Heart left ventricle (tissue), 16 donors: ENCODE results near the gene S1PR2. TPM values are rescaled to one million over a fixed set of nuclear protein-coding genes. Genes with fewer than 3 reads are reported as not detected.

ENCODE experiments used
- ATAC-seq, 4 donors: fragments of 200-7000 bp; cut with Tn5 transposase; one replicate each; pipeline ENCODE4 v1.9.1; 2020 to 2022; ENCODE audit warnings: moderate library complexity in 4 of 4, mild to moderate bottlenecking in 3 of 4, moderate number of reproducible peaks in 1 of 4
- DNase-seq, 5 donors: peaks; one replicate each; pipeline ENCODE4 v3.0.0-alpha.2; 2020
- H3K27ac ChIP-seq, 12 donors: fragments of 200-600 bp; sonication (generic) in 4 of 12; one replicate each; pipeline versions ENCODE4 v1.5.0 to v1.8.0; 2016 to 2022; ENCODE audit warnings: mild to moderate bottlenecking in 2 of 12
- H3K27me3 ChIP-seq, 9 donors: fragments of 200-600 bp; sonication (generic) in 2 of 9; one replicate each; pipeline versions ENCODE4 v1.5.1 to v1.8.0; 2016 to 2022; ENCODE audit warnings: mild to moderate bottlenecking in 3 of 9
- H3K36me3 ChIP-seq, 9 donors: fragments of 200-600 bp; sonication (generic) in 2 of 9; one replicate each; pipeline versions ENCODE4 v1.5.0 to v1.8.0; 2018 to 2022; ENCODE audit warnings: mild to moderate bottlenecking in 2 of 9
- H3K4me1 ChIP-seq, 12 donors: fragments of 200-600 bp; sonication (generic) in 4 of 12; one replicate each; pipeline versions ENCODE4 v1.5.0 to v1.8.0; 2016 to 2022; ENCODE audit warnings: mild to moderate bottlenecking in 3 of 12
- H3K4me3 ChIP-seq, 12 donors: fragments of 200-600 bp; sonication (generic) in 4 of 12; one replicate each; pipeline versions ENCODE4 v1.5.0 to v1.8.0; 2017 to 2022; ENCODE audit warnings: mild to moderate bottlenecking in 9 of 12, moderate library complexity in 4 of 12
- H3K9me3 ChIP-seq, 12 donors: fragments of 200-600 bp; sonication (generic) in 4 of 12; one replicate each; pipeline versions ENCODE4 v1.5.0 to v1.8.0; 2016 to 2022; ENCODE audit warnings: mild to moderate bottlenecking in 1 of 12
- CTCF ChIP-seq, 12 donors: fragments of 200-600 bp; sonication (generic) in 4 of 12; IDR thresholded peaks; one replicate each; pipeline versions ENCODE4 v1.5.0 to v1.8.0; 2018 to 2022; ENCODE audit warnings: antibody characterized with exemption in 12 of 12, mild to moderate bottlenecking in 5 of 12
- POLR2A ChIP-seq, 2 donors: fragments of 450-650 bp; IDR thresholded peaks; one replicate each; pipeline ENCODE4 v1.6.1; 2017; ENCODE audit warnings: antibody characterized with exemption in 2 of 2, mild to moderate bottlenecking in 2 of 2, moderate library complexity in 2 of 2
- WGBS, 4 donors: extraction: QIAGEN DNeasy Blood & Tissue Kit in 2 of 4; methylation state at CpG; one replicate each; pipeline versions ENCODE4 v1.1.5 to v1.1.7; 2013 to 2018; 5-methylcytosine and 5-hydroxymethylcytosine counted together
- intact Hi-C, 10 donors: fragments of 100-400 bp; cut with DNase I; formaldehyde crosslinking; loops; one replicate each; pipeline versions ENCODE4 v1.11.1 to v1.14.2; 2022
- polyA plus RNA-seq, 2 donors: library from polyadenylated mRNA; stranded (reverse); fragments of 200-250 nt; gene quantifications; one replicate each; pipeline ENCODE4 v1.2.3, GENCODE V29; 2013
- total RNA-seq, 9 donors: library from RNA; depleted of rRNA in 2 of 9; stranded (reverse); fragments of >200 nt in 2 of 9; fragmentation: NEBNext Ultra II Directional in 3 of 9; extraction: Animal tissue kit (Norgen Biotek cat#: 25700) in 3 of 9; gene quantifications; one replicate each; pipeline versions ENCODE4 v1.1.0 to v1.2.4, GENCODE V29; 2016 to 2023
- donor health status: ischemic (EF 13 %, LVEDD 7.1; RV severe dilation, severe dysfunction).
- donor health status: healthy with polysubstance abuse.
- donor health status: DM: no; HTN: yes; CAD: no.
- donor health status: DM: no; HTN: no; CAD: no.
- donor health status: ischemic (EF 25% LVEDD 6.9; RV normal size, moderate dysfunction).
- donor health status: ischemic (EF 25% LVEDD 5.7; RV mildly dilated, moderate dysfunction).
- donor health status: healthy.
- donor health status: DM: yes; HTN: yes; CAD: no.
- donor health status: ischemic (EF 35%, LVEDD 5.7; RV mildly dilated, moderate dysfunction).
- donor health status: nonischemic (EF 11% LVEDD 7.7; RV severe dilation, severe dysfunction).
- donor health status: DM: yes; HTN: yes; CAD: no.
- donor health status: PGD.
- donor health status: ischemic (EF 29% LVEDD 5.4; RV normal size, mild dysfunction).
- donor health status: nonischemic (EF 23%, LVEDD 6.1; RV moderate dilation, normal function).

The S1PR2 gene
- total and polyA plus RNA-seq, 11 donors, result 1.0 to 14.2 (median 4.3) TPM

GRCh38 chr19:10223488-10224213 lies 7.5 kb downstream of the S1PR2 start:
- Histone ChIP-seq H3K27me3 (no peaks in the 10 kb centered on the region), H3K27ac (no peak overlapping the region), H3K4me1 (peaks cover 0 to 34% (median 20%) of the 10 kb centered on the region in 12 donors), H3K9me3 (no peaks in the 10 kb centered on the region), H3K4me3 (no peak overlapping the region), H3K36me3 (peaks cover 0 to 25% (median 11%) of the 10 kb centered on the region in 9 donors)
- TF ChIP-seq CTCF (IDR thresholded peaks at IDR 0.05) (no peak), POLR2A (IDR thresholded peaks at IDR 0.05) (no peak)
- 93 to 96% (median 94%) methylated on average over 21 to 28 of the region's 28 CpGs for WGBS, 4 donors
- no peak for ATAC-seq
- no peak for DNase-seq
- intact Hi-C loops, result no loop called here

- WGBS, 4 donors, result 83 to 88% (median 87%) methylated on average over 14 of the region's 14 CpGs
Measured at GRCh38 chr19:10222201-10222890, 8.8 kb downstream of the S1PR2 start.

GRCh38 chr19:10220695-10221094 lies 10.4 kb downstream of the S1PR2 start:
- intact Hi-C loops, result no loop called here
- ATAC-seq, result no peak
- 86 to 90% (median 88%) methylated on average over 7 of the region's 7 CpGs for WGBS, 4 donors
- Histone ChIP-seq H3K4me1 (peaks cover 0 to 17% (median 0%) of the 10 kb centered on the region in 12 donors), H3K27ac (peak overlapping the region in 2 of 12 donors; percentile 13 to 20), H3K27me3 (no peaks in the 10 kb centered on the region), H3K9me3 (no peaks in the 10 kb centered on the region), H3K36me3 (peaks cover 0 to 25% (median 11%) of the 10 kb centered on the region in 9 donors), H3K4me3 (no peak overlapping the region)
- TF ChIP-seq POLR2A (IDR thresholded peaks at IDR 0.05) (no peak), CTCF (IDR thresholded peaks at IDR 0.05) (no peak)
- DNase-seq, result no peak

More at GRCh38 chr19:10222201-10222890, 8.8 kb downstream of the S1PR2 start:
- intact Hi-C loops, result no loop called here
- H3K27me3 ChIP-seq, result no peaks in the 10 kb centered on the region
- no peak for ATAC-seq
- peak overlapping the region in 1 of 12 donors; percentile 27 for H3K27ac ChIP-seq
- no peak overlapping the region for H3K4me3 ChIP-seq
- TF ChIP-seq POLR2A (IDR thresholded peaks at IDR 0.05) (no peak), CTCF (IDR thresholded peaks at IDR 0.05) (no peak)
- no peak for DNase-seq
- no peaks in the 10 kb centered on the region for H3K9me3 ChIP-seq
- H3K36me3 ChIP-seq, result peaks cover 0 to 25% (median 11%) of the 10 kb centered on the region in 9 donors
- peaks cover 0 to 26% (median 14%) of the 10 kb centered on the region in 12 donors for H3K4me1 ChIP-seq

GRCh38 chr19:10219678-10220077 lies 11.5 kb downstream of the S1PR2 start:
- 42 to 56% (median 49%) methylated on average over 3 of the region's 3 CpGs for WGBS, 4 donors
- H3K9me3 ChIP-seq, result no peaks in the 10 kb centered on the region
- H3K27me3 ChIP-seq, result no peaks in the 10 kb centered on the region
- H3K4me3 ChIP-seq, result no peak overlapping the region
- TF ChIP-seq POLR2A (IDR thresholded peaks at IDR 0.05), result no peak
- peak in 2 of 12 donors; percentile 13 to 15 for TF ChIP-seq CTCF (IDR thresholded peaks at IDR 0.05)
- DNase-seq, result no peak
- no peak overlapping the region for H3K27ac ChIP-seq
- peaks cover 0 to 17% (median 0%) of the 10 kb centered on the region in 12 donors for H3K4me1 ChIP-seq
- no peak for ATAC-seq
- H3K36me3 ChIP-seq, result peaks cover 0 to 24% (median 11%) of the 10 kb centered on the region in 9 donors
- intact Hi-C loops, result no loop called here
